ENCODE measurements around the gene C2CD2. TPM values are rescaled to one million over a fixed set of nuclear protein-coding genes. Genes with fewer than 3 reads are reported as not detected.

The C2CD2 gene
- total RNA-seq, 2 donors from 2014 or later: 27.3 to 30.5 TPM

- intact Hi-C loops (cut with DNase I): loop anchor here (5.0 kb wide), 1 partner anchor 83 kb away; no protein-coding TSS in a partner anchor
- no peaks in the 10 kb centered on the region for H3K4me1 ChIP-seq (replicated peaks)
- TF ChIP-seq POLR2A (IDR thresholded peaks at IDR 0.05) (no peak), CTCF (IDR thresholded peaks at IDR 0.05) (no peak), POLR2AphosphoS5 (IDR thresholded peaks at IDR 0.05) (no peak)
- no peak for DNase-seq (ENCODE audit: low spot score)
- 79% methylated on average over 11 of the region's 11 CpGs for WGBS
- H3K27me3 ChIP-seq (replicated peaks; ENCODE audit: insufficient read depth): no peaks in the 10 kb centered on the region
- H3K9me3 ChIP-seq: no peaks in the 10 kb centered on the region
- no peak overlapping the region for H3K27ac ChIP-seq
- H3K36me3 ChIP-seq: no peaks in the 10 kb centered on the region
- no peak overlapping the region for H3K4me3 ChIP-seq
Measured at GRCh38 chr21:41874611-41875010, 79.2 kb downstream of the C2CD2 start.

- Histone ChIP-seq H3K27ac (no peak overlapping the region), H3K36me3 (no peaks in the 10 kb centered on the region), H3K9me3 (no peaks in the 10 kb centered on the region), H3K4me3 (no peak overlapping the region), H3K27me3 (replicated peaks; ENCODE audit: insufficient read depth) (no peaks in the 10 kb centered on the region), H3K4me1 (replicated peaks) (no peaks in the 10 kb centered on the region)
- intact Hi-C loops (cut with DNase I): no loop called here
- TF ChIP-seq CTCF (IDR thresholded peaks at IDR 0.05): no peak
- TF ChIP-seq POLR2AphosphoS5 (IDR thresholded peaks at IDR 0.05): no peak
- no peak for TF ChIP-seq POLR2A (IDR thresholded peaks at IDR 0.05)
- DNase-seq (ENCODE audit: low spot score): no peak
- WGBS: 88% methylated on average over 6 of the region's 6 CpGs
Measured at GRCh38 chr21:41873426-41873825, 80.4 kb downstream of the C2CD2 start.

GRCh38 chr21:41873005-41873404, 80.8 kb downstream of the C2CD2 start:
- Histone ChIP-seq H3K36me3 (no peaks in the 10 kb centered on the region), H3K27me3 (replicated peaks; ENCODE audit: insufficient read depth) (no peaks in the 10 kb centered on the region), H3K4me3 (no peak overlapping the region), H3K27ac (no peak overlapping the region), H3K9me3 (no peaks in the 10 kb centered on the region), H3K4me1 (replicated peaks) (no peaks in the 10 kb centered on the region)
- no peak for DNase-seq (ENCODE audit: low spot score)
- WGBS: 84% methylated on average over 13 of the region's 13 CpGs
- TF ChIP-seq POLR2AphosphoS5 (IDR thresholded peaks at IDR 0.05) (no peak), POLR2A (IDR thresholded peaks at IDR 0.05) (no peak), CTCF (IDR thresholded peaks at IDR 0.05) (no peak)
- intact Hi-C loops (cut with DNase I): no loop called here

- Histone ChIP-seq H3K4me1 (replicated peaks) (no peaks in the 10 kb centered on the region), H3K27ac (no peak overlapping the region), H3K4me3 (no peak overlapping the region), H3K36me3 (no peaks in the 10 kb centered on the region), H3K27me3 (replicated peaks; ENCODE audit: insufficient read depth) (no peaks in the 10 kb centered on the region), H3K9me3 (no peaks in the 10 kb centered on the region)
- TF ChIP-seq POLR2AphosphoS5 (IDR thresholded peaks at IDR 0.05) (no peak), CTCF (IDR thresholded peaks at IDR 0.05) (no peak), POLR2A (IDR thresholded peaks at IDR 0.05) (no peak)
- no peak for DNase-seq (ENCODE audit: low spot score)
- intact Hi-C loops (cut with DNase I): no loop called here
- 86% methylated on average over 15 of the region's 15 CpGs for WGBS
Measured at GRCh38 chr21:41871293-41872030, 82.4 kb downstream of the C2CD2 start.

GRCh38 chr21:41869771-41870170, 84.0 kb downstream of the C2CD2 start:
- 79% methylated on average over 9 of the region's 9 CpGs for WGBS
- intact Hi-C loops (cut with DNase I): no loop called here

More at GRCh38 chr21:41869771-41870170, 84.0 kb downstream of the C2CD2 start:
- Histone ChIP-seq H3K27me3 (replicated peaks; ENCODE audit: insufficient read depth) (no peaks in the 10 kb centered on the region), H3K9me3 (no peaks in the 10 kb centered on the region), H3K36me3 (no peaks in the 10 kb centered on the region), H3K4me1 (replicated peaks) (no peaks in the 10 kb centered on the region), H3K4me3 (no peak overlapping the region), H3K27ac (no peak overlapping the region)
- DNase-seq (ENCODE audit: low spot score): no peak
- TF ChIP-seq POLR2A (IDR thresholded peaks at IDR 0.05) (no peak), POLR2AphosphoS5 (IDR thresholded peaks at IDR 0.05) (no peak), CTCF (IDR thresholded peaks at IDR 0.05) (no peak)

Data from prostate gland (tissue), 2 donors.